Neural progenitor cell (in vitro differentiated cells): Measurements from ENCODE around the gene LAMA2. TPM values are rescaled to one million over a fixed set of nuclear protein-coding genes. Genes with fewer than 3 reads are reported as not detected.

ENCODE experiments used
- DNase-seq: peaks from one replicate; pipeline ENCODE4 v3.0.0-alpha.2; 2016; ENCODE audit warnings: low spot score
- H2AFZ ChIP-seq: fragments of 200-600 bp; sonication (generic); replicated peaks from 2 replicates; pipeline ENCODE4 v1.6.1; 2016; ENCODE audit warnings: antibody characterized with exemption
- H3F3A ChIP-seq: fragments of 200-600 bp; sonication (generic); 2 replicates; pipeline ENCODE4 v1.6.1; 2016; ENCODE audit warnings: antibody characterized with exemption, low read depth
- H3K27ac ChIP-seq: fragments of 200-600 bp; sonication (generic); 2 replicates; pipeline ENCODE4 v1.5.1; 2016; ENCODE audit warnings: mild to moderate bottlenecking
- H3K27me3 ChIP-seq: fragments of 200-600 bp; sonication (generic); 2 replicates; pipeline ENCODE4 v1.6.1; 2016; ENCODE audit warnings: mild to moderate bottlenecking, moderate library complexity
- H3K36me3 ChIP-seq: fragments of 200-600 bp; sonication (generic); 2 replicates; pipeline ENCODE4 v1.5.1; 2016
- H3K4me1 ChIP-seq: fragments of 200-600 bp; sonication (generic); 2 replicates; pipeline ENCODE4 v1.6.1; 2016; ENCODE audit warnings: mixed run types
- H3K4me2 ChIP-seq: fragments of 200-600 bp; sonication (generic); 2 replicates; pipeline ENCODE4 v1.6.1; 2016
- H3K4me3 ChIP-seq: fragments of 200-600 bp; sonication (generic); 2 replicates; pipeline ENCODE4 v1.5.1; 2016
- H3K79me2 ChIP-seq: fragments of 200-600 bp; sonication (generic); 2 replicates; pipeline ENCODE4 v1.6.1; 2016; ENCODE audit warnings: low read depth
- H3K9ac ChIP-seq: fragments of 200-600 bp; sonication (generic); 2 replicates; pipeline ENCODE4 v1.6.1; 2016
- H3K9me3 ChIP-seq: fragments of 200-600 bp; sonication (generic); 2 replicates; pipeline ENCODE4 v1.5.1; 2016; ENCODE audit warnings: low read depth
- H4K20me1 ChIP-seq: fragments of 200-600 bp; sonication (generic); 2 replicates; pipeline ENCODE4 v1.6.1; 2016; ENCODE audit warnings: low read depth
- H3K27ac Mint-ChIP-seq: 3 replicates; pipeline ENCODE4 v1.8.0; 2021; ENCODE audit warnings: mixed read lengths
- H3K27me3 Mint-ChIP-seq: 2 replicates; pipeline ENCODE4 v1.8.0; 2022; ENCODE audit warnings: low read depth, mild to moderate bottlenecking, inconsistent platforms, moderate library complexity, mixed read lengths; ENCODE audit not compliant: insufficient read depth
- H3K36me3 Mint-ChIP-seq: 3 replicates; pipeline ENCODE4 v1.8.0; 2021; ENCODE audit warnings: mixed read lengths
- H3K4me1 Mint-ChIP-seq: 3 replicates; pipeline ENCODE4 v1.8.0; 2021; ENCODE audit warnings: mixed read lengths
- H3K4me3 Mint-ChIP-seq: 3 replicates; pipeline ENCODE4 v1.8.0; 2021; ENCODE audit warnings: mild to moderate bottlenecking, moderate library complexity, mixed read lengths
- H3K9me3 Mint-ChIP-seq: 3 replicates; pipeline ENCODE4 v1.8.0; 2020; ENCODE audit warnings: mixed read lengths
- EZH2 ChIP-seq: fragments of 200-600 bp; sonication (generic); IDR thresholded peaks from 2 replicates; pipeline ENCODE4 v1.6.1; 2017; ENCODE audit warnings: antibody characterized with exemption, mild to moderate bottlenecking, moderate library complexity
- EZH2phosphoT487 ChIP-seq: fragments of 200-600 bp; sonication (generic); IDR thresholded peaks from 2 replicates; pipeline ENCODE4 v1.6.1; 2017; ENCODE audit warnings: antibody characterized with exemption
- total RNA-seq: library from RNA; depleted of rRNA; stranded (reverse); fragments of >200 nt; gene quantifications from 2 replicates; pipeline ENCODE4 v1.2.3, GENCODE V29; 2015; ENCODE audit warnings: low replicate concordance
- TF ChIP-seq, protein P1 (sequence below): fragments of 200-600 bp; sonication (generic); IDR thresholded peaks from 2 replicates; pipeline ENCODE4 v1.5.1; 2017; ENCODE audit warnings: antibody characterized with exemption, mild to moderate bottlenecking

The LAMA2 gene
- total RNA-seq, 1 donor from 2014 or later = 1.5 TPM

DNA sequence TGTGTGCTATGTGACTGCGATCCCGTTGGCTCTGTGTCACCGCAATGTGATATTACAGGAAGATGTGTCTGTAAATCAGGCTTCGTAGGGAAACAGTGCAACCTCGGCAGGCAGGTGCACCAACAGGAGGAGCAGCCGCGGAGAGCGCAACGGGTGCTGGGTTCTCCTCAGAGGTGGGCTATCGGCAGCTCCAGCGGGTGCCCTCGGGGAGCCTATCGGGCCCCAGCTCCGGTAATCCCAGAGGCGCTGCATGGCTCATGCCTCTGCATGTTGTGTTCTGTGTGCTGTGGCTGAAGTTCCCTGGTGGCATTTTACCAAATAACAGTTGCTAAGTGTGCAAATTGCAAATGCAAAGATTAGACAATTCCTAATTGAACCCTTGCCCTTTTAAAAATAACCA lies 409.9 kb downstream of the LAMA2 start:
- peaks cover 3% of the 10 kb centered on the region for H3K4me1 Mint-ChIP-seq
- H3K27me3 Mint-ChIP-seq = peaks cover under 1% of the 10 kb centered on the region
- no peak overlapping the region for H3K27ac ChIP-seq
- no peaks in the 10 kb centered on the region for H3K4me1 ChIP-seq
- no peaks in the 10 kb centered on the region for H3K27me3 ChIP-seq
- H4K20me1 ChIP-seq = no peaks in the 10 kb centered on the region
- DNase-seq = no peak
- no peaks in the 10 kb centered on the region for H3K36me3 Mint-ChIP-seq
- H3K9me3 Mint-ChIP-seq = no peaks in the 10 kb centered on the region
- TF ChIP-seq EZH2phosphoT487 (no peak), EZH2 (no peak)
- TF ChIP-seq, protein P1, sequence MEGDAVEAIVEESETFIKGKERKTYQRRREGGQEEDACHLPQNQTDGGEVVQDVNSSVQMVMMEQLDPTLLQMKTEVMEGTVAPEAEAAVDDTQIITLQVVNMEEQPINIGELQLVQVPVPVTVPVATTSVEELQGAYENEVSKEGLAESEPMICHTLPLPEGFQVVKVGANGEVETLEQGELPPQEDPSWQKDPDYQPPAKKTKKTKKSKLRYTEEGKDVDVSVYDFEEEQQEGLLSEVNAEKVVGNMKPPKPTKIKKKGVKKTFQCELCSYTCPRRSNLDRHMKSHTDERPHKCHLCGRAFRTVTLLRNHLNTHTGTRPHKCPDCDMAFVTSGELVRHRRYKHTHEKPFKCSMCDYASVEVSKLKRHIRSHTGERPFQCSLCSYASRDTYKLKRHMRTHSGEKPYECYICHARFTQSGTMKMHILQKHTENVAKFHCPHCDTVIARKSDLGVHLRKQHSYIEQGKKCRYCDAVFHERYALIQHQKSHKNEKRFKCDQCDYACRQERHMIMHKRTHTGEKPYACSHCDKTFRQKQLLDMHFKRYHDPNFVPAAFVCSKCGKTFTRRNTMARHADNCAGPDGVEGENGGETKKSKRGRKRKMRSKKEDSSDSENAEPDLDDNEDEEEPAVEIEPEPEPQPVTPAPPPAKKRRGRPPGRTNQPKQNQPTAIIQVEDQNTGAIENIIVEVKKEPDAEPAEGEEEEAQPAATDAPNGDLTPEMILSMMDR = no peak
- no peaks in the 10 kb centered on the region for H3K36me3 ChIP-seq
- no peak overlapping the region for H3K4me3 ChIP-seq
- H3K9ac ChIP-seq = no peak overlapping the region
- no peak overlapping the region for H3K4me3 Mint-ChIP-seq
- no peaks in the 10 kb centered on the region for H3K79me2 ChIP-seq
- H3K4me2 ChIP-seq = no peak overlapping the region
- H3K27ac Mint-ChIP-seq = no peak overlapping the region
- H2AFZ ChIP-seq = peak overlapping the region; percentile 30
- H3K9me3 ChIP-seq = no peaks in the 10 kb centered on the region
- no peaks in the 10 kb centered on the region for H3F3A ChIP-seq

DNA sequence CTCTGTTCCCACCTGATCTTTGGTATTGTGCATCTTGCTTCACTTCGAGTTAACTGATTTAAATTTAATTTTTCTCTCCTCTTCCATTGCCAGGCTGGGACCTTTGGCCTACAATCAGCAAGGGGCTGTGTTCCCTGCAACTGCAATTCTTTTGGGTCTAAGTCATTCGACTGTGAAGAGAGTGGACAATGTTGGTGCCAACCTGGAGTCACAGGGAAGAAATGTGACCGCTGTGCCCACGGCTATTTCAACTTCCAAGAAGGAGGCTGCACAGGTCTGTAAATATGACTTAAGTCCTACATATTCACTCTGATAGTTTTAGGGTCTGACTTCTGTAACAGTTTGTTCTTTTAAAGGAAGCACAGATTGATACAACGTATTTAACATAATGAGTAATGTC lies 414.7 kb downstream of the LAMA2 start:
- no peak for DNase-seq
- H3K9me3 Mint-ChIP-seq = no peaks in the 10 kb centered on the region
- H3K4me1 Mint-ChIP-seq = peaks cover 3% of the 10 kb centered on the region
- Histone ChIP-seq H3K4me1 (no peaks in the 10 kb centered on the region), H3K27me3 (no peaks in the 10 kb centered on the region), H2AFZ (no peak overlapping the region), H4K20me1 (no peaks in the 10 kb centered on the region), H3K27ac (no peak overlapping the region), H3K4me3 (no peak overlapping the region), H3K79me2 (no peaks in the 10 kb centered on the region), H3K9ac (peak overlapping the region; percentile 5), H3F3A (no peaks in the 10 kb centered on the region), H3K4me2 (no peak overlapping the region), H3K9me3 (no peaks in the 10 kb centered on the region), H3K36me3 (no peaks in the 10 kb centered on the region)
- H3K27ac Mint-ChIP-seq = no peak overlapping the region
- H3K36me3 Mint-ChIP-seq = no peaks in the 10 kb centered on the region
- H3K27me3 Mint-ChIP-seq = no peaks in the 10 kb centered on the region
- TF ChIP-seq, protein P1 = no peak
- TF ChIP-seq EZH2phosphoT487 (no peak), EZH2 (no peak)
- no peak overlapping the region for H3K4me3 Mint-ChIP-seq

DNA sequence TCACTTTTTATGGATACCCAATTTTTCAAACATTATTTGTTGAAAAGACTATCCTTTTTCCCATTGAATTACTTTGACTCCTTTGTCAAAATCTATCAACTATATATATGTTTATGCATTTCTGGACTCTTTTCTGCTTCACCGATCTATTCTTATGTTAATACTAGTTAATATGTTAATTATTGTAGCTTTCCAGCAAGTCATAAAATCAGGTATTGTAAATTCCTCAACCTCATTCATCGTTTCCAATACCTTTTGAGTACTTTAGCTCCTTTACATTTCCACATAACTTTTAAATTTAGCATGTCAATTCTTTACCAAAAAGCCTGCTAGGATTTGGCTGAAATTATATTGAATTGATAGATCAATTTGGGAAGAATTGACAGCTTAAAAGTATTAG lies 419.7 kb downstream of the LAMA2 start:
- no peak overlapping the region for H3K4me3 ChIP-seq
- H2AFZ ChIP-seq = no peak overlapping the region
- H3K36me3 Mint-ChIP-seq = no peaks in the 10 kb centered on the region
- peaks cover under 1% of the 10 kb centered on the region for H3K4me1 Mint-ChIP-seq
- no peaks in the 10 kb centered on the region for H3K9me3 ChIP-seq
- H3K27ac ChIP-seq = no peak overlapping the region
- peaks cover 2% of the 10 kb centered on the region for H3K9me3 Mint-ChIP-seq
- no peaks in the 10 kb centered on the region for H3K36me3 ChIP-seq
- H3K79me2 ChIP-seq = no peaks in the 10 kb centered on the region
- no peak overlapping the region for H3K27ac Mint-ChIP-seq
- no peak for DNase-seq
- H4K20me1 ChIP-seq = no peaks in the 10 kb centered on the region
- no peaks in the 10 kb centered on the region for H3K27me3 ChIP-seq
- no peaks in the 10 kb centered on the region for H3F3A ChIP-seq
- H3K27me3 Mint-ChIP-seq = no peaks in the 10 kb centered on the region
- no peaks in the 10 kb centered on the region for H3K4me1 ChIP-seq
- no peak overlapping the region for H3K9ac ChIP-seq
- no peak overlapping the region for H3K4me2 ChIP-seq
- H3K4me3 Mint-ChIP-seq = no peak overlapping the region
- TF ChIP-seq EZH2 = no peak
- no peak for TF ChIP-seq EZH2phosphoT487
- TF ChIP-seq, protein P1 = no peak
